ENCODE measurements around the gene NOTCH4. TPM values are rescaled to one million over a fixed set of nuclear protein-coding genes. Genes with fewer than 3 reads are reported as not detected.

Gene NOTCH4
- total and polyA plus RNA-seq, 9 of the 15 experiments (the other 6 are each of a cell fraction or from before 2014, with no cell fraction given), result 0.24 to 4.3 (median 1.7) TPM

GRCh38 chr6:32167154-32167760, 56.6 kb downstream of the NOTCH4 start:
- Histone ChIP-seq H3K4me2 (ENCODE audit: insufficient read depth, low read length) (peak overlapping the region; percentile 65), H3K36me3 (ENCODE audit: control insufficient read depth, insufficient read depth, low read length) (peaks cover 82% of the 10 kb centered on the region), H2AFZ (ENCODE audit: low read depth, low read length) (no peak overlapping the region), H3K9me1 (ENCODE audit: control insufficient read depth, insufficient read depth, low read length) (no peaks in the 10 kb centered on the region), H3K27me3 (ENCODE audit: control insufficient read depth in 2 of 2, insufficient read depth in 2 of 2, low read length in 2 of 2) (no peaks in the 10 kb centered on the region), H3K9me3 (replicated peaks; ENCODE audit: control insufficient read depth, insufficient read depth, low read depth, low read length) (no peaks in the 10 kb centered on the region), H3K4me1 (replicated peaks in 1 of 2; ENCODE audit: control insufficient read depth in 2 of 2, insufficient read depth in 2 of 2, low read length in 2 of 2) (peaks cover 44 to 51% of the 10 kb centered on the region in 2 experiments), H3K79me2 (ENCODE audit: control insufficient read depth, insufficient read depth, low read length) (peaks cover 3% of the 10 kb centered on the region; the same call in 1 of the 3 replicates), H4K20me1 (replicated peaks; ENCODE audit: control insufficient read depth, insufficient read depth, low read length) (no peaks in the 10 kb centered on the region), H3K27ac (ENCODE audit: extremely low read depth, low read depth, low read length) (peak overlapping the region; percentile 83), H3K4me3 (no peak overlapping the region), H3K9ac (ENCODE audit: insufficient read depth in 1 of 2, low read depth in 2 of 2, low read length in 2 of 2) (peak overlapping the region; percentile 53 to 88)
- BruUV-seq (replicated peaks), result no TSS peak
- 83% methylated on average over 27 of the region's 32 CpGs for WGBS (ENCODE audit: insufficient coverage, low coverage, missing lambda C conversion rate)
- intact Hi-C loops (cut with micrococcal nuclease) (loop anchor here (5.0 kb wide), 1 partner anchor 50 kb away; no protein-coding TSS in a partner anchor), in situ Hi-C loops (cut with MboI) (no loop called here)
- ATAC-seq (peak; percentile 3; the same call in 2 of the 3 replicates), FAIRE-seq (no peak), DNase-seq (ENCODE audit: extremely low read depth in 1 of 4, low spot score in 3 of 4) (no peak)
- CTCF ChIA-PET (ENCODE audit: low intra/inter-chr PET ratio), result no interaction called here
- POLR2A ChIA-PET, result interaction anchor here (0.8 to 2.2 kb wide), 8 partner anchors 10 to 74 kb away, joined by 3 to 25 read pairs (median 4); partner anchors contain the start of genes AGPAT1 and FKBPL
- TF ChIP-seq HNRNPK (IDR thresholded peaks at IDR 0.05; ENCODE audit: low read depth, low read length, poor library complexity, severe bottlenecking) (no peak), RBFOX2 (IDR thresholded peaks at IDR 0.05; ENCODE audit: low read depth, low read length) (peak; percentile 68), RBM14 (IDR thresholded peaks at IDR 0.05; ENCODE audit: borderline replicate concordance, insufficient read depth, low read depth, low read length) (peak; percentile 89; the same call in 1 of the 2 replicates), PTRF (tag; IDR thresholded peaks at IDR 0.05) (0 out of 2 replicates have a peak, but pooled peaks have one; percentile 19), HEY1 (CRISPR knock-in tag; IDR thresholded peaks at IDR 0.05; ENCODE audit: borderline replicate concordance) (no peak), POLR2G (IDR thresholded peaks at IDR 0.05; ENCODE audit: low read depth, low read length) (peak; percentile 64), ZNF717 (CRISPR knock-in tag; IDR thresholded peaks at IDR 0.05) (no peak), YY1 (IDR thresholded peaks at IDR 0.05; ENCODE audit: borderline replicate concordance in 1 of 3, control insufficient read depth in 1 of 3, extremely low read depth in 1 of 3, insufficient read depth in 3 of 3, insufficient read length in 1 of 3, insufficient replicate concordance in 2 of 3, low read depth in 1 of 3, low read length in 2 of 3) (no peak), USF1 (CRISPR knock-in tag; IDR thresholded peaks at IDR 0.05) (peak; percentile 41; the same call in 1 of the 2 replicates), ZNF165 (CRISPR knock-in tag; IDR thresholded peaks at IDR 0.05; ENCODE audit: borderline replicate concordance) (0 out of 2 replicates have a peak, but pooled peaks have one; percentile 19), ZNF75A (CRISPR knock-in tag; IDR thresholded peaks at IDR 0.05) (no peak)
- TF ChIP-seq, protein P1, sequence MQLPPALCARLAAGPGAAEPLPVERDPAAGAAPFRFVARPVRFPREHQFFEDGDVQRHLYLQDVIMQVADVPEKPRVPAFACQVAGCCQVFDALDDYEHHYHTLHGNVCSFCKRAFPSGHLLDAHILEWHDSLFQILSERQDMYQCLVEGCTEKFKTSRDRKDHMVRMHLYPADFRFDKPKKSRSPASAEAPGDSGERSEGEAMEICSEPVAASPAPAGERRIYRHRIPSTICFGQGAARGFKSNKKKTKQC (CRISPR knock-in tag; IDR thresholded peaks at IDR 0.05), result 0 out of 2 replicates have a peak, but pooled peaks have one; percentile 44

Measured in K562 (cell line).